Measurements from ENCODE around the gene SAMD10.
"Not testable (repeated sequence)": the region's sequence is repeated elsewhere in the genome, so short reads cannot be mapped to it uniquely, and the experiment has no call there.

DNA sequence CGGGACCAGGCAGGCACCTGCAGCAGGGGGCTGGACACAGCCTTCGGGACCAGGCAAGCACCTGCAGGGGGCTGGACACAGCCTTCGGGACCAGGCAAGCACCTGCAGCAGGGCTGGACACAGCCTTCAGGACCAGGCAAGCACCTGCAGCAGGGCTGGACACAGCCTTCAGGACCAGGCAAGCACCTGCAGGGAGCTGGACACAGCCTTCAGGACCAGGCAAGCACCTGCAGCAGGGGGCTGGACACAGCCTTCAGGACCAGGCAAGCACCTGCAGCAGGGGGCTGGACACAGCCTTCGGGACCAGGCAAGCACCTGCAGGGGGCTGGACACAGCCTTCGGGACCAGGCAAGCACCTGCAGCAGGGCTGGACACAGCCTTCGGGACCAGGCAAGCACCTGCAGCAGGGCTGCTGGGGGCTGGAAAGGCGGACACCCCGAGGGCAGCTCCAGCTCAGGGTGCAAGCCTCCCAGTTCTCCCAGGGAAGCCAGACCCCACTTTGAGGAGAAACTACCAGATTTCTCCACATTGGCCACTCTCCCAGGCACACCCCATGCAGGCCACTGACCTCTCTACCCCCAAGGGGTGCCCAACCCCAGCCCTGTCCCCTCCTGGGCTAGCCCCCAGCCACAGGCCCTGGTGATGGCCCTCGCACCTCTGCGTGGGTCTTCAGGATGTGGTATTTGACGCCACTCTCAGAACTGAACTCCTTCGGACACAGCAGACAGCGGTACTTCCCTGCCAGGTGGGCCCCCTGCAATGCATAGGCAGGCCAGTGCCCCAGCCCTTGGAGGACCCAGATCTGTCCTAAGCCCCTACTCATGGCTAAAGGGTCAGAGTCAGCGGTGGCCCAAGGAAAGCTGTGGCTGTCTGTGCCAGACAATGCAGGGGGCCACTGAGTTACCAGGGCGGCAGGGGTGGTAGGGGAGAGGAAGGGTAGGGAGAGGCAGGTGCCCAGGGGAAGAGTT is 18.5 kb downstream of the SAMD10 start:
- TF ChIP-seq, protein P1, sequence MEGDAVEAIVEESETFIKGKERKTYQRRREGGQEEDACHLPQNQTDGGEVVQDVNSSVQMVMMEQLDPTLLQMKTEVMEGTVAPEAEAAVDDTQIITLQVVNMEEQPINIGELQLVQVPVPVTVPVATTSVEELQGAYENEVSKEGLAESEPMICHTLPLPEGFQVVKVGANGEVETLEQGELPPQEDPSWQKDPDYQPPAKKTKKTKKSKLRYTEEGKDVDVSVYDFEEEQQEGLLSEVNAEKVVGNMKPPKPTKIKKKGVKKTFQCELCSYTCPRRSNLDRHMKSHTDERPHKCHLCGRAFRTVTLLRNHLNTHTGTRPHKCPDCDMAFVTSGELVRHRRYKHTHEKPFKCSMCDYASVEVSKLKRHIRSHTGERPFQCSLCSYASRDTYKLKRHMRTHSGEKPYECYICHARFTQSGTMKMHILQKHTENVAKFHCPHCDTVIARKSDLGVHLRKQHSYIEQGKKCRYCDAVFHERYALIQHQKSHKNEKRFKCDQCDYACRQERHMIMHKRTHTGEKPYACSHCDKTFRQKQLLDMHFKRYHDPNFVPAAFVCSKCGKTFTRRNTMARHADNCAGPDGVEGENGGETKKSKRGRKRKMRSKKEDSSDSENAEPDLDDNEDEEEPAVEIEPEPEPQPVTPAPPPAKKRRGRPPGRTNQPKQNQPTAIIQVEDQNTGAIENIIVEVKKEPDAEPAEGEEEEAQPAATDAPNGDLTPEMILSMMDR (IDR thresholded peaks at IDR 0.05): not testable (repeated sequence)
- TF ChIP-seq, protein P2, sequence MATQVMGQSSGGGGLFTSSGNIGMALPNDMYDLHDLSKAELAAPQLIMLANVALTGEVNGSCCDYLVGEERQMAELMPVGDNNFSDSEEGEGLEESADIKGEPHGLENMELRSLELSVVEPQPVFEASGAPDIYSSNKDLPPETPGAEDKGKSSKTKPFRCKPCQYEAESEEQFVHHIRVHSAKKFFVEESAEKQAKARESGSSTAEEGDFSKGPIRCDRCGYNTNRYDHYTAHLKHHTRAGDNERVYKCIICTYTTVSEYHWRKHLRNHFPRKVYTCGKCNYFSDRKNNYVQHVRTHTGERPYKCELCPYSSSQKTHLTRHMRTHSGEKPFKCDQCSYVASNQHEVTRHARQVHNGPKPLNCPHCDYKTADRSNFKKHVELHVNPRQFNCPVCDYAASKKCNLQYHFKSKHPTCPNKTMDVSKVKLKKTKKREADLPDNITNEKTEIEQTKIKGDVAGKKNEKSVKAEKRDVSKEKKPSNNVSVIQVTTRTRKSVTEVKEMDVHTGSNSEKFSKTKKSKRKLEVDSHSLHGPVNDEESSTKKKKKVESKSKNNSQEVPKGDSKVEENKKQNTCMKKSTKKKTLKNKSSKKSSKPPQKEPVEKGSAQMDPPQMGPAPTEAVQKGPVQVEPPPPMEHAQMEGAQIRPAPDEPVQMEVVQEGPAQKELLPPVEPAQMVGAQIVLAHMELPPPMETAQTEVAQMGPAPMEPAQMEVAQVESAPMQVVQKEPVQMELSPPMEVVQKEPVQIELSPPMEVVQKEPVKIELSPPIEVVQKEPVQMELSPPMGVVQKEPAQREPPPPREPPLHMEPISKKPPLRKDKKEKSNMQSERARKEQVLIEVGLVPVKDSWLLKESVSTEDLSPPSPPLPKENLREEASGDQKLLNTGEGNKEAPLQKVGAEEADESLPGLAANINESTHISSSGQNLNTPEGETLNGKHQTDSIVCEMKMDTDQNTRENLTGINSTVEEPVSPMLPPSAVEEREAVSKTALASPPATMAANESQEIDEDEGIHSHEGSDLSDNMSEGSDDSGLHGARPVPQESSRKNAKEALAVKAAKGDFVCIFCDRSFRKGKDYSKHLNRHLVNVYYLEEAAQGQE (IDR thresholded peaks at IDR 0.05; ENCODE audit: insufficient read depth in 1 of 2, low read depth in 2 of 2, low read length in 1 of 2): not testable (repeated sequence)
- TF ChIP-seq SIN3A (IDR thresholded peaks at IDR 0.05; ENCODE audit: borderline replicate concordance, insufficient read depth, low read depth, low read length): not testable (repeated sequence)
